ENCODE data around the gene GRHL1. TPM values are rescaled to one million over a fixed set of nuclear protein-coding genes. Genes with fewer than 3 reads are reported as not detected.

GRHL1 gene
- total RNA-seq, 4 donors from 2014 or later, result 0.24 to 2.8 (median 1.4) TPM

GRCh38 chr2:9946818-9947217 is 4.7 kb upstream of the GRHL1 start:
- Histone ChIP-seq H3K27ac (no peak overlapping the region), H3K4me3 (no peak overlapping the region), H3K27me3 (no peaks in the 10 kb centered on the region), H3K36me3 (no peaks in the 10 kb centered on the region), H3K4me1 (peaks cover 0 to 1% of the 10 kb centered on the region in 2 donors), H3K9me3 (no peaks in the 10 kb centered on the region)
- TF ChIP-seq CTCF (IDR thresholded peaks at IDR 0.05) (no peak), POLR2A (IDR thresholded peaks at IDR 0.05) (no peak)
- no peak for DNase-seq
- intact Hi-C loops (cut with DNase I; ENCODE audit: low total_unique reads), result no loop called here

- H3K9me3 ChIP-seq, result no peaks in the 10 kb centered on the region
Measured at GRCh38 chr2:9948721-9949120, 2.8 kb upstream of the GRHL1 start.

GRCh38 chr2:9949239-9949991 is 2.1 kb upstream of the GRHL1 start:
- Histone ChIP-seq H3K4me1 (peaks cover 0 to 6% of the 10 kb centered on the region in 2 donors), H3K36me3 (no peaks in the 10 kb centered on the region), H3K27me3 (no peaks in the 10 kb centered on the region), H3K9me3 (no peaks in the 10 kb centered on the region), H3K4me3 (no peak overlapping the region), H3K27ac (no peak overlapping the region)
- no peak for DNase-seq
- no peak for TF ChIP-seq POLR2A (IDR thresholded peaks at IDR 0.05)
- TF ChIP-seq CTCF (IDR thresholded peaks at IDR 0.05), result no peak
- intact Hi-C loops (cut with DNase I; ENCODE audit: low total_unique reads), result no loop called here

More at GRCh38 chr2:9948721-9949120, 2.8 kb upstream of the GRHL1 start:
- intact Hi-C loops (cut with DNase I; ENCODE audit: low total_unique reads), result no loop called here
- H3K36me3 ChIP-seq, result no peaks in the 10 kb centered on the region
- no peak for TF ChIP-seq POLR2A (IDR thresholded peaks at IDR 0.05)
- TF ChIP-seq CTCF (IDR thresholded peaks at IDR 0.05), result no peak
- no peaks in the 10 kb centered on the region for H3K27me3 ChIP-seq
- H3K27ac ChIP-seq, result no peak overlapping the region
- no peak overlapping the region for H3K4me3 ChIP-seq
- DNase-seq, result no peak
- peaks cover 0 to 6% of the 10 kb centered on the region in 2 donors for H3K4me1 ChIP-seq

GRCh38 chr2:9949992-9950520 is 1.4 kb upstream of the GRHL1 start:
- H3K4me3 ChIP-seq, result no peak overlapping the region

More at GRCh38 chr2:9949992-9950520, 1.4 kb upstream of the GRHL1 start:
- TF ChIP-seq CTCF (IDR thresholded peaks at IDR 0.05), result no peak
- no peak for TF ChIP-seq POLR2A (IDR thresholded peaks at IDR 0.05)
- Histone ChIP-seq H3K4me1 (peaks cover 0 to 6% of the 10 kb centered on the region in 2 donors), H3K27me3 (no peaks in the 10 kb centered on the region), H3K27ac (no peak overlapping the region), H3K36me3 (no peaks in the 10 kb centered on the region), H3K9me3 (no peaks in the 10 kb centered on the region)
- no peak for DNase-seq
- intact Hi-C loops (cut with DNase I; ENCODE audit: low total_unique reads), result no loop called here
